HEK293 (cell line): Measurements from ENCODE around the gene DHRS11.
A peak's percentile ranks its signal among the peaks of the same experiment; 100 is the strongest.

Source experiments
- GLIS2 ChIP-seq: fragments of 450-650 bp; formaldehyde crosslinking; IDR thresholded peaks from 2 replicates; pipeline ENCODE4 v1.5.1; 2016; ENCODE audit warnings: missing biosample characterization, missing genetic modification characterization
- ZNF19 ChIP-seq: fragments of 450-650 bp; formaldehyde crosslinking; IDR thresholded peaks from 2 replicates; pipeline ENCODE4; 2016; ENCODE audit warnings: missing biosample characterization, missing genetic modification characterization, low read depth
- ZNF561 ChIP-seq: fragments of 450-650 bp; IDR thresholded peaks from 2 replicates; pipeline ENCODE4 v1.5.1; 2018; ENCODE audit warnings: missing biosample characterization, missing genetic modification characterization, borderline replicate concordance
- ZNF658 ChIP-seq: fragments of 450-650 bp; formaldehyde crosslinking; IDR thresholded peaks from 2 replicates; pipeline ENCODE4; 2016; ENCODE audit warnings: missing biosample characterization, missing genetic modification characterization

- 0 out of 2 replicates have a peak, but pooled peaks have one; percentile 29 for TF ChIP-seq ZNF561 (tag by site-specific recombination)
- no peak for TF ChIP-seq ZNF19
- TF ChIP-seq GLIS2 (tag by site-specific recombination): peak; percentile 87; the same call in 1 of the 2 replicates
- TF ChIP-seq ZNF658 (tag by site-specific recombination): no peak
These were observed 47.2 kb upstream of the DHRS11 start, which contains the start of gene GGNBP2 for GRCh38 chr17:36544307-36545076.
